NCI-H2227 treated with DMSO at 0.1 percent for 48 hours (cell line): ENCODE measurements around the gene PTCH1.

Experiments
- DNase-seq: peaks from one replicate; lab custom pipeline; 2025; lab: John Stamatoyannopoulos, UW

The PTCH1 gene

GRCh38 chr9:95463148-95464060 is 53.4 kb downstream of the PTCH1 start:
- DNase-seq, result no peak

GRCh38 chr9:95462249-95463147 is 54.3 kb downstream of the PTCH1 start:
- DNase-seq, result peak; percentile 75

GRCh38 chr9:95461448-95462248 is 55.1 kb downstream of the PTCH1 start:
- DNase-seq, result no peak

GRCh38 chr9:95460518-95461164 is 56.1 kb downstream of the PTCH1 start:
- no peak for DNase-seq

GRCh38 chr9:95459851-95460517 is 56.8 kb downstream of the PTCH1 start:
- DNase-seq, result peak; percentile 30

- no peak for DNase-seq
Observed at GRCh38 chr9:95459178-95459577, 57.6 kb downstream of the PTCH1 start.

- DNase-seq, result peak; percentile 39
Observed at GRCh38 chr9:95458666-95459065, 58.1 kb downstream of the PTCH1 start.

GRCh38 chr9:95457769-95458168 is 59.0 kb downstream of the PTCH1 start:
- DNase-seq, result no peak

GRCh38 chr9:95455714-95456113 is 61.1 kb downstream of the PTCH1 start:
- DNase-seq, result no peak

- DNase-seq, result no peak
Observed at GRCh38 chr9:95452176-95452575, 64.6 kb downstream of the PTCH1 start.

GRCh38 chr9:95451065-95451426 is 65.7 kb downstream of the PTCH1 start:
- DNase-seq, result no peak

- no peak for DNase-seq
Observed at GRCh38 chr9:95450171-95451064, 66.4 kb downstream of the PTCH1 start.

- no peak for DNase-seq
Observed at GRCh38 chr9:95449016-95449415, 67.8 kb downstream of the PTCH1 start.

- no peak for DNase-seq
Observed at GRCh38 chr9:95447660-95448420, 68.9 kb downstream of the PTCH1 start.

- DNase-seq, result no peak
Observed at GRCh38 chr9:95446984-95447383, 69.8 kb downstream of the PTCH1 start.

GRCh38 chr9:95446259-95446658 is 70.5 kb downstream of the PTCH1 start:
- DNase-seq, result no peak

GRCh38 chr9:95444160-95444559 is 72.6 kb downstream of the PTCH1 start:
- DNase-seq, result no peak

- DNase-seq, result no peak
Observed at GRCh38 chr9:95443301-95443700, 73.5 kb downstream of the PTCH1 start.

GRCh38 chr9:95441081-95441480 is 75.7 kb downstream of the PTCH1 start:
- no peak for DNase-seq
